Stomach smooth muscle (tissue), 2 donors: ENCODE measurements around the gene RASIP1.

ENCODE experiments used
- H3K27ac ChIP-seq: one replicate; pipeline ENCODE4 v1.7.0; 2013; ENCODE audit warnings: mild to moderate bottlenecking, low read length, inconsistent platforms
- H3K27me3 ChIP-seq, 2 donors: one replicate each; pipeline ENCODE4 v1.7.0; 2013; ENCODE audit warnings: low read length in 2 of 2; ENCODE audit not compliant: insufficient read depth in 2 of 2, control insufficient read depth in 1 of 2
- H3K36me3 ChIP-seq, 2 donors: one replicate each; pipeline ENCODE4 v1.7.0; 2013; ENCODE audit warnings: low read length in 2 of 2; ENCODE audit not compliant: control insufficient read depth in 2 of 2, insufficient read depth in 2 of 2
- H3K4me1 ChIP-seq: one replicate; pipeline ENCODE4 v1.7.0; 2013; ENCODE audit warnings: low read length; ENCODE audit not compliant: control insufficient read depth, insufficient read depth
- H3K4me3 ChIP-seq, 2 donors: one replicate each; pipeline ENCODE4 v1.7.0; 2013; ENCODE audit warnings: low read length in 2 of 2
- H3K9ac ChIP-seq, 2 donors: one replicate each; pipeline ENCODE4 v1.7.0; 2013; ENCODE audit warnings: low read length in 2 of 2, mild to moderate bottlenecking in 1 of 2
- H3K9me3 ChIP-seq, 2 donors: one replicate each; pipeline ENCODE4 v1.7.0; 2013; ENCODE audit warnings: low read length in 2 of 2; ENCODE audit not compliant: control insufficient read depth in 2 of 2
- donor health status: healthy.
- donor health status: Pancreatic carcinoma.

The RASIP1 gene

GRCh38 chr19:48745208-48745995, 5.0 kb upstream of the RASIP1 start:
- no peaks in the 10 kb centered on the region for H3K36me3 ChIP-seq
- H3K4me1 ChIP-seq, result peaks cover 2% of the 10 kb centered on the region
- peaks cover 26 to 28% of the 10 kb centered on the region in 2 donors for H3K27me3 ChIP-seq
- no peaks in the 10 kb centered on the region for H3K9me3 ChIP-seq
- H3K4me3 ChIP-seq, result no peak overlapping the region
- no peak overlapping the region for H3K9ac ChIP-seq
- H3K27ac ChIP-seq, result no peak overlapping the region

GRCh38 chr19:48742096-48742495, 1.7 kb upstream of the RASIP1 start:
- Histone ChIP-seq H3K9me3 (no peaks in the 10 kb centered on the region), H3K27me3 (peaks cover 15 to 26% of the 10 kb centered on the region in 2 donors), H3K9ac (no peak overlapping the region), H3K36me3 (no peaks in the 10 kb centered on the region), H3K4me3 (no peak overlapping the region), H3K4me1 (peaks cover 16% of the 10 kb centered on the region), H3K27ac (no peak overlapping the region)

GRCh38 chr19:48741129-48741999, 954 bp upstream of the RASIP1 start:
- Histone ChIP-seq H3K36me3 (no peaks in the 10 kb centered on the region), H3K9me3 (no peaks in the 10 kb centered on the region), H3K27ac (no peak overlapping the region), H3K4me3 (no peak overlapping the region), H3K4me1 (peaks cover 16% of the 10 kb centered on the region), H3K9ac (no peak overlapping the region), H3K27me3 (peaks cover 9 to 19% of the 10 kb centered on the region in 2 donors)

- Histone ChIP-seq H3K9ac (peak overlapping the region; percentile 13 to 45), H3K4me1 (peaks cover 16% of the 10 kb centered on the region), H3K9me3 (no peaks in the 10 kb centered on the region), H3K36me3 (no peaks in the 10 kb centered on the region), H3K27ac (peak overlapping the region; percentile 24), H3K4me3 (peak overlapping the region; percentile 55 to 70), H3K27me3 (peaks cover 0 to 18% of the 10 kb centered on the region in 2 donors)
Measured at GRCh38 chr19:48739404-48740163, 826 bp downstream of the RASIP1 start.

- Histone ChIP-seq H3K4me1 (peaks cover 16% of the 10 kb centered on the region), H3K36me3 (no peaks in the 10 kb centered on the region)
Measured at GRCh38 chr19:48738557-48739403, 1.6 kb downstream of the RASIP1 start.

GRCh38 chr19:48737360-48737998, 2.9 kb downstream of the RASIP1 start:
- Histone ChIP-seq H3K9me3 (no peaks in the 10 kb centered on the region), H3K27ac (no peak overlapping the region), H3K4me3 (no peak overlapping the region), H3K4me1 (peaks cover 16% of the 10 kb centered on the region), H3K27me3 (peaks cover 3 to 18% of the 10 kb centered on the region in 2 donors), H3K36me3 (no peaks in the 10 kb centered on the region), H3K9ac (no peak overlapping the region)

More at GRCh38 chr19:48738557-48739403, 1.6 kb downstream of the RASIP1 start:
- Histone ChIP-seq H3K27ac (no peak overlapping the region), H3K9ac (peak overlapping the region; percentile 13 to 45), H3K27me3 (peaks cover 0 to 18% of the 10 kb centered on the region in 2 donors), H3K4me3 (peak overlapping the region; percentile 55 to 70), H3K9me3 (no peaks in the 10 kb centered on the region)

- no peaks in the 10 kb centered on the region for H3K36me3 ChIP-seq
- peaks cover 12% of the 10 kb centered on the region for H3K4me1 ChIP-seq
- H3K4me3 ChIP-seq, result no peak overlapping the region
- peaks cover 3 to 18% of the 10 kb centered on the region in 2 donors for H3K27me3 ChIP-seq
- no peak overlapping the region for H3K27ac ChIP-seq
- no peaks in the 10 kb centered on the region for H3K9me3 ChIP-seq
- no peak overlapping the region for H3K9ac ChIP-seq
Measured at GRCh38 chr19:48735031-48735615, 5.3 kb downstream of the RASIP1 start.

GRCh38 chr19:48734625-48735024, 5.8 kb downstream of the RASIP1 start:
- no peaks in the 10 kb centered on the region for H3K36me3 ChIP-seq

GRCh38 chr19:48731452-48731851, 9.0 kb downstream of the RASIP1 start:
- Histone ChIP-seq H3K27ac (no peak overlapping the region), H3K4me1 (peaks cover 4% of the 10 kb centered on the region), H3K36me3 (peaks cover 0 to 2% of the 10 kb centered on the region in 2 donors), H3K27me3 (peaks cover 3 to 13% of the 10 kb centered on the region in 2 donors), H3K9me3 (no peaks in the 10 kb centered on the region), H3K9ac (no peak overlapping the region), H3K4me3 (no peak overlapping the region)

More at GRCh38 chr19:48734625-48735024, 5.8 kb downstream of the RASIP1 start:
- Histone ChIP-seq H3K4me1 (peaks cover 12% of the 10 kb centered on the region), H3K9ac (no peak overlapping the region), H3K27me3 (peaks cover 3 to 14% of the 10 kb centered on the region in 2 donors), H3K4me3 (no peak overlapping the region), H3K27ac (no peak overlapping the region), H3K9me3 (no peaks in the 10 kb centered on the region)
